ENCODE results near the gene CD300C. TPM values are rescaled to one million over a fixed set of nuclear protein-coding genes. Genes with fewer than 3 reads are reported as not detected.

CD300C gene
- total RNA-seq, 2 experiments from 2014 or later, result 0.41 to 0.50 TPM

DNA sequence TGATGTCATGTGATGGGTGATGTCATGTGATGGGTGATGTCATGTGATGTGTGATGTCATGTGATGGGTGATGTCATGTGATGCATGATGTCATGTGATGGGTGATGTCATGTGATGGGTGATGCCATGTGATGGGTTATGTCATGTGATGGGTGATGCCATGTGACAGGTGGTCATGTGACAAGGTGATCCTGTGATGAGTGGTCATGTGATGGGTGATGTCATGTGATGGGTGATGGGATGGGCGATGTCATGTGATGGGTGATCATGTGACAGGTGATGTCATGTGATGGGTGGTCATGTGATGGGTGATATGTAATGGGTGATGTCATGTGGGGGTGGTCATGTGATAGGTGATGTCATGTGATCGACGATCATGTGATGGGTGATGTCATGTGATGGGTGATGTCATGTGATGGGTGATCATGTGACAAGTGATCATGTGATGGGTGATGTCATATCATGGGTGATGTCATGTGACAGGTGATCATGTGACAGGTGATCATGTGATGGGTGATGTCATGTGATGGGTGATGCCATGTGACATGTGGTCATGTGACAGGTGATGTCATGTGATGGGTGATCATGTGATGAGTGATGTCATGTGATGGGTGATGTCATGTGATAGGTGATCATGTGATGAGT is 31.8 kb downstream of the CD300C start:
- H3K9me3 ChIP-seq (ENCODE audit: control insufficient read depth in 1 of 2, insufficient read depth in 1 of 2, low read length in 2 of 2), result no peaks in the 10 kb centered on the region
- no peaks in the 10 kb centered on the region for H3K36me3 ChIP-seq (ENCODE audit: insufficient read depth, low read length)
- TF ChIP-seq, protein P1, sequence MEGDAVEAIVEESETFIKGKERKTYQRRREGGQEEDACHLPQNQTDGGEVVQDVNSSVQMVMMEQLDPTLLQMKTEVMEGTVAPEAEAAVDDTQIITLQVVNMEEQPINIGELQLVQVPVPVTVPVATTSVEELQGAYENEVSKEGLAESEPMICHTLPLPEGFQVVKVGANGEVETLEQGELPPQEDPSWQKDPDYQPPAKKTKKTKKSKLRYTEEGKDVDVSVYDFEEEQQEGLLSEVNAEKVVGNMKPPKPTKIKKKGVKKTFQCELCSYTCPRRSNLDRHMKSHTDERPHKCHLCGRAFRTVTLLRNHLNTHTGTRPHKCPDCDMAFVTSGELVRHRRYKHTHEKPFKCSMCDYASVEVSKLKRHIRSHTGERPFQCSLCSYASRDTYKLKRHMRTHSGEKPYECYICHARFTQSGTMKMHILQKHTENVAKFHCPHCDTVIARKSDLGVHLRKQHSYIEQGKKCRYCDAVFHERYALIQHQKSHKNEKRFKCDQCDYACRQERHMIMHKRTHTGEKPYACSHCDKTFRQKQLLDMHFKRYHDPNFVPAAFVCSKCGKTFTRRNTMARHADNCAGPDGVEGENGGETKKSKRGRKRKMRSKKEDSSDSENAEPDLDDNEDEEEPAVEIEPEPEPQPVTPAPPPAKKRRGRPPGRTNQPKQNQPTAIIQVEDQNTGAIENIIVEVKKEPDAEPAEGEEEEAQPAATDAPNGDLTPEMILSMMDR (IDR thresholded peaks at IDR 0.05), result no peak
- Mint-ChIP-seq H3K36me3 (ENCODE audit: low read depth) (peaks cover 10% of the 10 kb centered on the region), H3K4me1 (ENCODE audit: low read depth) (peaks cover 9% of the 10 kb centered on the region), H3K27ac (peak overlapping the region; percentile 88), H3K9me3 (peaks cover 11% of the 10 kb centered on the region), H3K4me3 (peak overlapping the region; percentile 69), H3K27me3 (peaks cover 32% of the 10 kb centered on the region)
- ChIA-PET CTCF (no interaction called here), POLR2A (no interaction called here)
- H3K4me3 ChIP-seq (ENCODE audit: low read length), result no peak overlapping the region
- peak in 6 of 14 experiments; percentile 14 to 82 (median 45) for DNase-seq
- peak; percentile 49 for ATAC-seq (ENCODE audit: poor library complexity)
- H3K27ac ChIP-seq (ENCODE audit: low read depth in 1 of 2, low read length in 2 of 2), result no peak overlapping the region
- H3K27me3 ChIP-seq (ENCODE audit: control insufficient read depth in 1 of 2, insufficient read depth in 2 of 2, low read length in 2 of 2), result peaks cover 3 to 11% of the 10 kb centered on the region in 2 experiments
- H3K4me1 ChIP-seq (ENCODE audit: insufficient read depth, low read length), result no peaks in the 10 kb centered on the region
- intact Hi-C loops (cut with DNase I, micrococcal nuclease), result no loop called here

DNA sequence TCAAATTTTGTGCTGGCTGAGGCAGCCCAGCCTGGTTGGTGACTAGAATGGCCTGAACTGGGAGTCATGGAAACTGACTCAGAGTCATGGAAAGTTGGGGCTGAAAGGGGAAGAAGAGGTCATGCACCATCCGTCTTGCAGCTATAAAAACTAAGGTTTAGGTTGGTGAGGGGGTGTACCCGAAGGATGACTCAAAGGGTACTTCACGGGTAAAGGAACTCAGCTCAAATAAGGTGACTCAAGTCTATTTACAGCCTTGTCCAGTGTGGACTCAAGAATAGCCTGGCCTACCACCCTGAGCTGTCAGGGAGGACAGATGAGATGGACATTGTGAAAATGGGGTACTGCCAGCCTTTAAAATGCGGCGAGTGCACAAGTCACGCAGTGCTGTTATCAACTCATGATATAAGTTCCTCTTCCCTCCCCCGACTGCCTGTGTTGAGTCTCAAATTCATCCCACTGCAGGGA is 33.3 kb downstream of the CD300C start:
- Histone ChIP-seq H3K9me3 (ENCODE audit: control insufficient read depth in 1 of 2, insufficient read depth in 1 of 2, low read length in 2 of 2) (no peaks in the 10 kb centered on the region), H3K27ac (ENCODE audit: low read depth in 1 of 2, low read length in 2 of 2) (peak overlapping the region in 1 of 2 donors; percentile 45), H3K27me3 (ENCODE audit: control insufficient read depth in 1 of 2, insufficient read depth in 2 of 2, low read length in 2 of 2) (peaks cover 3 to 11% of the 10 kb centered on the region in 2 experiments), H3K4me1 (ENCODE audit: insufficient read depth, low read length) (no peaks in the 10 kb centered on the region), H3K4me3 (ENCODE audit: low read length) (no peak overlapping the region), H3K36me3 (ENCODE audit: insufficient read depth, low read length) (no peaks in the 10 kb centered on the region)
- Mint-ChIP-seq H3K9me3 (peaks cover 9% of the 10 kb centered on the region), H3K4me3 (no peak overlapping the region), H3K36me3 (ENCODE audit: low read depth) (peaks cover 10% of the 10 kb centered on the region), H3K4me1 (ENCODE audit: low read depth) (peaks cover 9% of the 10 kb centered on the region), H3K27me3 (peaks cover 26% of the 10 kb centered on the region), H3K27ac (no peak overlapping the region)
- TF ChIP-seq, protein P1 (IDR thresholded peaks at IDR 0.05), result no peak
- intact Hi-C loops (cut with DNase I, micrococcal nuclease), result no loop called here
- ChIA-PET CTCF (no interaction called here), POLR2A (no interaction called here)
- ATAC-seq (ENCODE audit: poor library complexity) (no peak), DNase-seq (peak in 3 of 14 experiments; percentile 24 to 75 (median 65))

DNA sequence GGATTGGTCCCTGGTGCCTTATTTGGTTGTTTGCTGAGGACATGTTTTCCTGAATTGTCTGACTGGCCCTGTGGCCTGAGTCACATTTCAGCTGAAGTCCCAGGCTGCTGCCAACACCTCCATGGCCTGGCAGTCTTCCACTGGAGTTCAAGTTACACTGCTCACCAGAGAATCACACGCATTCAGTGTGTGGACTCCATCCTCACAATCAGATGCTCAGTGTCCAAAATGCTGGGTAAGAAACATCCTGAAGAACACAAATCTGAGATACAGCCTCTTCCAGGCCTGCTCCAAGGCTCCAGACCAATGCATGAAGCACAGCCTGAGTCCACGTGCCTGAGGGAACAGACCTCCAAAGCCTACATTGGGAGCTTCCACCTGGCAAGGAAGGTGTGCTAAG is 33.9 kb downstream of the CD300C start:
- Histone ChIP-seq H3K9me3 (ENCODE audit: control insufficient read depth in 1 of 2, insufficient read depth in 1 of 2, low read length in 2 of 2) (no peaks in the 10 kb centered on the region), H3K36me3 (ENCODE audit: insufficient read depth, low read length) (no peaks in the 10 kb centered on the region), H3K4me1 (ENCODE audit: insufficient read depth, low read length) (no peaks in the 10 kb centered on the region), H3K27ac (ENCODE audit: low read depth in 1 of 2, low read length in 2 of 2) (no peak overlapping the region), H3K27me3 (ENCODE audit: control insufficient read depth in 1 of 2, insufficient read depth in 2 of 2, low read length in 2 of 2) (peaks cover 3 to 11% of the 10 kb centered on the region in 2 experiments), H3K4me3 (ENCODE audit: low read length) (no peak overlapping the region)
- H3K4me1 Mint-ChIP-seq (ENCODE audit: low read depth), result peaks cover 9% of the 10 kb centered on the region
- CTCF ChIA-PET, result no interaction called here
- peak in 1 of 14 experiments; percentile 38 for DNase-seq
- no peak overlapping the region for H3K4me3 Mint-ChIP-seq
- H3K27me3 Mint-ChIP-seq, result peaks cover 26% of the 10 kb centered on the region
- no peak overlapping the region for H3K27ac Mint-ChIP-seq
- POLR2A ChIA-PET, result no interaction called here
- TF ChIP-seq, protein P1 (IDR thresholded peaks at IDR 0.05), result no peak
- intact Hi-C loops (cut with DNase I, micrococcal nuclease), result no loop called here
- H3K36me3 Mint-ChIP-seq (ENCODE audit: low read depth), result peaks cover 10% of the 10 kb centered on the region
- no peak for ATAC-seq (ENCODE audit: poor library complexity)
- peaks cover 9% of the 10 kb centered on the region for H3K9me3 Mint-ChIP-seq

All from CD4-positive, alpha-beta T cell (primary cell).